Right lobe of liver (tissue), 5 donors: Measurements from ENCODE around the gene CHD9NB. TPM values are rescaled to one million over a fixed set of nuclear protein-coding genes. Genes with fewer than 3 reads are reported as not detected.

Experiments
- total RNA-seq, 6 experiments: library from RNA; depleted of rRNA in 2 of 6; stranded (reverse); fragments of >200 nt in 2 of 6; fragmentation: NEBNext Ultra II Directional in 3 of 6; extraction: Animal tissue kit (Norgen Biotek cat#: 25700) in 3 of 6; gene quantifications; one replicate each; pipeline versions ENCODE4 v1.1.0 to v1.2.4, GENCODE V29; 2016 to 2023
- donor health status: DM: no; HTN: no; CAD: no.
- donor health status: DM: no; HTN: no; CAD: no.
- donor health status: DM: no; HTN: yes; CAD: no.
- donor health status: DM: no; HTN: yes; CAD: no.

Gene CHD9NB
- total RNA-seq, 6 experiments from 2014 or later: 0.25 to 0.59 (median 0.39) TPM; not detected in 2

Other genes starting within 250 kb of the CHD9NB start
- 10 to 100 TPM; 19.8 to 44.3 (median 30.2) TPM for gene CHD9, start 2.1 kb upstream of the CHD9NB start, total RNA-seq